ENCODE results near the gene FXR1.

DNA sequence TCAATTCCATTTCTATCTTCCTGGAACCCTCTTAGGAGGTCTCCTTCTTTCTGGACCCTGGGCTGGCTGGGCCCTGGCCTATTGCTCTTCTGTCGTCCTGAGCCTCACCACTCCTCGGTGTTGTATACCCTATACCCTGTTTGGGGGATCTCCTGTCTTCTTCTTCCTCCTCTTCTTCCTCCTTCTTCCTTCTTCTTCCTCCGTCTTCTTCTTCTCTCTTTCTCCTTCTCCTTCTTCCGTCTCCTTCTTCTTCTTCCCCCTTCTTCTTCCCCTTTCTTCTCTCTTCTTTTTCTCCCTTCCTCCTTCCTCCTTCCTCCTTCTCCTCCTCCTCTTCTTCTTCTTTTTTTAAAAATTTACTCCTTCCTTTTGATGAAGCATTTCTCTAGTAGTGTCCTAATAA lies 30.4 kb upstream of the FXR1 start:
- TF ChIP-seq, protein P1, sequence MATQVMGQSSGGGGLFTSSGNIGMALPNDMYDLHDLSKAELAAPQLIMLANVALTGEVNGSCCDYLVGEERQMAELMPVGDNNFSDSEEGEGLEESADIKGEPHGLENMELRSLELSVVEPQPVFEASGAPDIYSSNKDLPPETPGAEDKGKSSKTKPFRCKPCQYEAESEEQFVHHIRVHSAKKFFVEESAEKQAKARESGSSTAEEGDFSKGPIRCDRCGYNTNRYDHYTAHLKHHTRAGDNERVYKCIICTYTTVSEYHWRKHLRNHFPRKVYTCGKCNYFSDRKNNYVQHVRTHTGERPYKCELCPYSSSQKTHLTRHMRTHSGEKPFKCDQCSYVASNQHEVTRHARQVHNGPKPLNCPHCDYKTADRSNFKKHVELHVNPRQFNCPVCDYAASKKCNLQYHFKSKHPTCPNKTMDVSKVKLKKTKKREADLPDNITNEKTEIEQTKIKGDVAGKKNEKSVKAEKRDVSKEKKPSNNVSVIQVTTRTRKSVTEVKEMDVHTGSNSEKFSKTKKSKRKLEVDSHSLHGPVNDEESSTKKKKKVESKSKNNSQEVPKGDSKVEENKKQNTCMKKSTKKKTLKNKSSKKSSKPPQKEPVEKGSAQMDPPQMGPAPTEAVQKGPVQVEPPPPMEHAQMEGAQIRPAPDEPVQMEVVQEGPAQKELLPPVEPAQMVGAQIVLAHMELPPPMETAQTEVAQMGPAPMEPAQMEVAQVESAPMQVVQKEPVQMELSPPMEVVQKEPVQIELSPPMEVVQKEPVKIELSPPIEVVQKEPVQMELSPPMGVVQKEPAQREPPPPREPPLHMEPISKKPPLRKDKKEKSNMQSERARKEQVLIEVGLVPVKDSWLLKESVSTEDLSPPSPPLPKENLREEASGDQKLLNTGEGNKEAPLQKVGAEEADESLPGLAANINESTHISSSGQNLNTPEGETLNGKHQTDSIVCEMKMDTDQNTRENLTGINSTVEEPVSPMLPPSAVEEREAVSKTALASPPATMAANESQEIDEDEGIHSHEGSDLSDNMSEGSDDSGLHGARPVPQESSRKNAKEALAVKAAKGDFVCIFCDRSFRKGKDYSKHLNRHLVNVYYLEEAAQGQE (IDR thresholded peaks at IDR 0.05; ENCODE audit: insufficient read depth in 1 of 2, low read depth in 2 of 2, low read length in 2 of 2) = no peak
- TF ChIP-seq POLR2AphosphoS5 (IDR thresholded peaks at IDR 0.05; ENCODE audit: low read depth, low read length) (no peak), TAF1 (IDR thresholded peaks at IDR 0.05; ENCODE audit: borderline replicate concordance, insufficient read depth, low read length) (no peak)
